GM13977 (cell line): ENCODE measurements around the gene ADAMTS9.

Experiments used
- DNase-seq: peaks from one replicate; pipeline ENCODE4 v3.0.0; 2012; ENCODE audit warnings: low spot score
- CTCF ChIP-seq: IDR thresholded peaks from 2 replicates; pipeline ENCODE4 v1.5.1; 2012; ENCODE audit warnings: mild to moderate bottlenecking, control low read depth; ENCODE audit not compliant: insufficient read depth; ENCODE audit errors: extremely low read depth, missing control alignments
- in situ Hi-C: fragments of 300-500 bp; cut with MboI; formaldehyde crosslinking; loops from one replicate; pipeline ENCODE4 v1.12.0; 2022; ENCODE audit warnings: low sequenced_read_pairs, low pct_unique_long_range_greater_than_20kb, mixed read lengths, inconsistent platforms; ENCODE audit not compliant: unreplicated experiment

The ADAMTS9 gene

GRCh38 chr3:64473466-64473865 lies 214.3 kb downstream of the ADAMTS9 start:
- no peak for TF ChIP-seq CTCF
- in situ Hi-C loops, result no loop called here

DNA sequence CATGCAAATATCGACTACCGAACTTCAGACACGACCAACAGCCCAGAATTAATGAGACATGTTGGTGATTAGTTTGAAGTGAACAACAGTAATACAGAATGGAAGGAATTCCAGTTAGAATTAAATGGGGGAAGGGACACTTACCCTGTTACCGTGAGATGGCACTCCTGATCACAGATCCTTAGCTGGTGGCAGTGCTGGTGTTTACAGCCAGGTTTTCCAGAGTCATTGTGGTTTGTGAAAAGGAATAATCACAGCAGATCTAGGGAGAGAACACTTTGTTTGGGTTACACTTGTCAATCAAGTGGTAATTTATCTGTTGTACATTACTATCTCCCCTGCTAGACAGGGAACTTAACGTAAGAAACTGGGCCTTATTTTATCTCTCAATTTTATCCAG lies 217.4 kb downstream of the ADAMTS9 start:
- in situ Hi-C loops, result no loop called here
- TF ChIP-seq CTCF, result no peak
- no peak for DNase-seq

More at GRCh38 chr3:64473466-64473865, 214.3 kb downstream of the ADAMTS9 start:
- DNase-seq, result no peak

GRCh38 chr3:64467255-64467944 lies 220.4 kb downstream of the ADAMTS9 start:
- no peak for TF ChIP-seq CTCF
- DNase-seq, result no peak
- in situ Hi-C loops, result no loop called here
